Osteocyte (in vitro differentiated cells): ENCODE data around the gene PCSK1N. TPM values are rescaled to one million over a fixed set of nuclear protein-coding genes. Genes with fewer than 3 reads are reported as not detected.

Experiments
- DNase-seq: peaks from one replicate; pipeline ENCODE4 v3.0.0; 2021; ENCODE audit warnings: mixed read lengths; ENCODE audit not compliant: unreplicated experiment; ENCODE audit errors: extremely low spot score
- H3K27ac Mint-ChIP-seq: one replicate; pipeline ENCODE4 v1.8.0; 2021; ENCODE audit warnings: mild to moderate bottlenecking, mixed read lengths; ENCODE audit not compliant: unreplicated experiment
- H3K27me3 Mint-ChIP-seq: one replicate; pipeline ENCODE4 v1.8.0; 2021; ENCODE audit warnings: mixed read lengths; ENCODE audit not compliant: unreplicated experiment
- H3K36me3 Mint-ChIP-seq: one replicate; pipeline ENCODE4 v1.8.0; 2021; ENCODE audit warnings: mixed read lengths; ENCODE audit not compliant: unreplicated experiment
- H3K4me1 Mint-ChIP-seq: one replicate; pipeline ENCODE4 v1.8.0; 2021; ENCODE audit warnings: mixed read lengths; ENCODE audit not compliant: unreplicated experiment
- H3K4me3 Mint-ChIP-seq: one replicate; pipeline ENCODE4 v1.8.0; 2021; ENCODE audit warnings: mild to moderate bottlenecking, moderate library complexity, mixed read lengths; ENCODE audit not compliant: unreplicated experiment
- H3K9me3 Mint-ChIP-seq: one replicate; pipeline ENCODE4 v1.8.0; 2021; ENCODE audit warnings: mixed read lengths; ENCODE audit not compliant: unreplicated experiment
- CTCF ChIP-seq: fragments of 200-600 bp; sonication (generic); IDR thresholded peaks from 2 replicates; pipeline ENCODE4 v1.5.0; 2021; ENCODE audit warnings: antibody characterized with exemption, mild to moderate bottlenecking, moderate library complexity
- total RNA-seq: library from RNA; stranded (reverse); gene quantifications from 2 replicates; pipeline ENCODE4 v1.2.1, GENCODE V29; 2021

PCSK1N gene
- total RNA-seq, 1 donor from 2014 or later: 13.1 TPM

- no peak overlapping the region for H3K27ac Mint-ChIP-seq
- H3K4me1 Mint-ChIP-seq: no peaks in the 10 kb centered on the region
- no peak for TF ChIP-seq CTCF
- no peak for DNase-seq
- peaks cover 19% of the 10 kb centered on the region for H3K27me3 Mint-ChIP-seq
- H3K9me3 Mint-ChIP-seq: peaks cover 11% of the 10 kb centered on the region
- H3K36me3 Mint-ChIP-seq: no peaks in the 10 kb centered on the region
- H3K4me3 Mint-ChIP-seq: no peak overlapping the region
These were observed 17.4 kb upstream of the PCSK1N start for GRCh38 chrX:48852857-48853256.

GRCh38 chrX:48848847-48849246, 13.4 kb upstream of the PCSK1N start:
- Mint-ChIP-seq H3K4me3 (no peak overlapping the region), H3K27me3 (peaks cover 4% of the 10 kb centered on the region), H3K36me3 (no peaks in the 10 kb centered on the region), H3K27ac (no peak overlapping the region), H3K9me3 (peaks cover 6% of the 10 kb centered on the region), H3K4me1 (no peaks in the 10 kb centered on the region)
- TF ChIP-seq CTCF: no peak
- DNase-seq: no peak

- H3K27ac Mint-ChIP-seq: no peak overlapping the region
- H3K4me1 Mint-ChIP-seq: peaks cover 4% of the 10 kb centered on the region
- H3K36me3 Mint-ChIP-seq: peaks cover 2% of the 10 kb centered on the region
- no peak for DNase-seq
- no peak for TF ChIP-seq CTCF
- peaks cover 4% of the 10 kb centered on the region for H3K9me3 Mint-ChIP-seq
- H3K4me3 Mint-ChIP-seq: no peak overlapping the region
- peaks cover 16% of the 10 kb centered on the region for H3K27me3 Mint-ChIP-seq
These were observed 4.3 kb upstream of the PCSK1N start for GRCh38 chrX:48839686-48840085.

- no peak for TF ChIP-seq CTCF
- Mint-ChIP-seq H3K4me3 (peak overlapping the region; percentile 74), H3K9me3 (peaks cover 4% of the 10 kb centered on the region), H3K4me1 (peaks cover 5% of the 10 kb centered on the region), H3K27me3 (peaks cover 40% of the 10 kb centered on the region), H3K27ac (no peak overlapping the region), H3K36me3 (peaks cover 2% of the 10 kb centered on the region)
- DNase-seq: no peak
These were observed 1.1 kb downstream of the PCSK1N start for GRCh38 chrX:48834383-48834709.

GRCh38 chrX:48833542-48834138, 1.8 kb downstream of the PCSK1N start:
- Mint-ChIP-seq H3K27ac (no peak overlapping the region), H3K27me3 (peaks cover 38% of the 10 kb centered on the region), H3K4me1 (peaks cover 5% of the 10 kb centered on the region), H3K36me3 (peaks cover 2% of the 10 kb centered on the region), H3K9me3 (peaks cover 4% of the 10 kb centered on the region), H3K4me3 (no peak overlapping the region)
- TF ChIP-seq CTCF: no peak
- no peak for DNase-seq
